H1 (cell line): ENCODE measurements around the gene PLEKHS1. TPM values are rescaled to one million over a fixed set of nuclear protein-coding genes. Genes with fewer than 3 reads are reported as not detected.

ENCODE experiments used
- BRCA1 ChIP-seq: IDR thresholded peaks from 2 replicates; pipeline ENCODE4 v1.6.1; 2012; ENCODE audit warnings: low read depth, low read length, improper control_type of control experiment
- SP1 ChIP-seq: IDR thresholded peaks from 2 replicates; pipeline ENCODE4 v1.6.1; 2011; ENCODE audit warnings: low read depth, low read length
- SUZ12 ChIP-seq: fragments of 200-600 bp; sonication (generic); IDR thresholded peaks from 2 replicates; pipeline ENCODE4 v1.6.1; 2012; ENCODE audit warnings: mild to moderate bottlenecking, inconsistent platforms, low read length, moderate library complexity, mixed read lengths
- polyA plus RNA-seq, 7 experiments: library from polyadenylated mRNA; depleted of rRNA in 3 of 7; stranded (reverse) in 5 of 7; unstranded in 2 of 7; fragments of >200 nt in 5 of 7; fragments of 200-250 nt in 2 of 7; gene quantifications; 1 replicate in 5 of 7; 2 replicates in 1 of 7; 4 replicates in 1 of 7; pipeline versions ENCODE4 v1.2.1 to v1.2.3, GENCODE V29; 2011 to 2013; ENCODE audit warnings: missing spikeins in 2 of 7, mixed read lengths in 2 of 7
- total RNA-seq: library from RNA; stranded (reverse); fragmentation: NEBNext Ultra II Directional; extraction: Animal tissue kit (Norgen Biotek cat#: 25700); gene quantifications from 2 replicates; pipeline ENCODE4 v1.2.1, GENCODE V29; 2021

Gene PLEKHS1
- total and polyA plus RNA-seq, 2 of the 8 experiments (the other 6 are each of a cell fraction or from before 2014, with no cell fraction given), result not detected

DNA sequence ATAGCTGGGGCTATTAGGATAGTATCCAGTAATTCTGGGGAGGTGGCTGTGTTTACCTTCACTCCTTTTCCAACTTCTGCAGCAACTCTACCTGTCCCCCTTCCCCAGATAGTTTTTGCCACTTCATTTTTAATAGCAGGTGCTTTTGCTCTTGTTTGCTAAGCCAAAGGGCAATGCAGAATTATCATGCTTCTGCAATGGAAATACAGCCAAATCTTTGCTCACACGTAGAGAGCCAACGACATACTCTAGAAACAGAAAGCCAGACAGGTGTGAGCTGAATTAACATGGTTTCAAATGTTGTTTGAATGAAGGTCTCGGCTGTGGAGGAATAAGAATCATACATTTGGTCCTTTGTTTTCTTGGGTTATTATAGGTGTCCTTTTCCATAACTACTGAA lies 14.4 kb downstream of the PLEKHS1 start (continued):
- TF ChIP-seq SP1 (no peak), BRCA1 (no peak), SUZ12 (no peak)
